Mesenchymal stem cell (in vitro differentiated cells and primary cell): ENCODE results near the gene HLCS.

Experiments
- DNase-seq: peaks from one replicate; pipeline ENCODE4 v3.0.0-alpha.2; 2013
- H2AFZ ChIP-seq: one replicate; pipeline ENCODE4 v1.6.1; 2013; ENCODE audit warnings: low read depth, mild to moderate bottlenecking, control low read depth, inconsistent platforms, low read length, moderate library complexity
- H2AK5ac ChIP-seq: 2 replicates; pipeline ENCODE4 v1.6.1; 2013; ENCODE audit warnings: low read length, moderate library complexity, mild to moderate bottlenecking, inconsistent platforms; ENCODE audit not compliant: severe bottlenecking
- H2BK120ac ChIP-seq: one replicate; pipeline ENCODE4 v1.6.1; 2013; ENCODE audit warnings: low read depth, mild to moderate bottlenecking, inconsistent platforms, low read length, moderate library complexity
- H2BK12ac ChIP-seq, 2 experiments: one replicate each; pipeline ENCODE4 v1.6.1; 2013; ENCODE audit warnings: inconsistent platforms in 2 of 2, low read length in 2 of 2, mild to moderate bottlenecking in 2 of 2, moderate library complexity in 2 of 2, control low read depth in 1 of 2
- H2BK15ac ChIP-seq: one replicate; pipeline ENCODE4 v1.6.1; 2013; ENCODE audit warnings: mild to moderate bottlenecking, low read depth, inconsistent platforms; ENCODE audit not compliant: poor library complexity, severe bottlenecking
- H2BK5ac ChIP-seq: 2 replicates; pipeline ENCODE4 v1.6.1; 2013; ENCODE audit warnings: low read depth, mild to moderate bottlenecking, low read length, control low read depth, inconsistent platforms; ENCODE audit not compliant: poor library complexity, severe bottlenecking
- H3K14ac ChIP-seq, 2 experiments: one replicate each; pipeline ENCODE4 v1.6.1; 2013; ENCODE audit warnings: inconsistent platforms in 2 of 2, low read length in 2 of 2, control low read depth in 1 of 2, mild to moderate bottlenecking in 1 of 2, moderate library complexity in 1 of 2
- H3K18ac ChIP-seq, 2 experiments: one replicate each; pipeline ENCODE4 v1.6.1; 2013; ENCODE audit warnings: inconsistent platforms in 2 of 2, low read length in 2 of 2, control low read depth in 1 of 2, low read depth in 1 of 2, mild to moderate bottlenecking in 1 of 2
- H3K23ac ChIP-seq, 2 experiments: one replicate each; pipeline ENCODE4 v1.6.1; 2013; ENCODE audit warnings: inconsistent platforms in 2 of 2, low read length in 2 of 2, mild to moderate bottlenecking in 2 of 2, moderate library complexity in 2 of 2, control low read depth in 1 of 2
- H3K27ac ChIP-seq: 2 replicates; pipeline ENCODE4 v1.5.1; 2013; ENCODE audit warnings: mild to moderate bottlenecking, moderate library complexity, low read length, control low read depth, inconsistent platforms; ENCODE audit not compliant: poor library complexity, severe bottlenecking
- H3K27me3 ChIP-seq, 2 experiments: 2 replicates each; pipeline versions ENCODE4 v1.6.1 to v1.7.0; 2013; ENCODE audit warnings: low read length in 2 of 2, mild to moderate bottlenecking in 2 of 2, moderate library complexity in 2 of 2, control low read depth in 1 of 2, inconsistent platforms in 1 of 2; ENCODE audit not compliant: control insufficient read depth in 1 of 2, insufficient read depth in 1 of 2
- H3K36me3 ChIP-seq, 2 experiments: 2 replicates each; pipeline versions ENCODE4 v1.6.1 to v1.7.0; 2013; ENCODE audit warnings: low read length in 2 of 2, control low read depth in 1 of 2, inconsistent platforms in 1 of 2, low read depth in 1 of 2, mild to moderate bottlenecking in 1 of 2; ENCODE audit not compliant: insufficient read depth in 2 of 2, control insufficient read depth in 1 of 2
- H3K4ac ChIP-seq, 2 experiments: one replicate each; pipeline ENCODE4 v1.6.1; 2013; ENCODE audit warnings: inconsistent platforms in 2 of 2, low read length in 2 of 2, mild to moderate bottlenecking in 2 of 2, moderate library complexity in 2 of 2, control low read depth in 1 of 2, low read depth in 1 of 2
- H3K4me1 ChIP-seq: 2 replicates; pipeline ENCODE4 v1.6.1; 2013; ENCODE audit warnings: low read depth, low read length, control low read depth; ENCODE audit not compliant: control insufficient read depth, insufficient read depth
- H3K4me2 ChIP-seq: 2 replicates; pipeline ENCODE4 v1.6.1; 2013; ENCODE audit warnings: low read length, mild to moderate bottlenecking, inconsistent platforms; ENCODE audit not compliant: poor library complexity, severe bottlenecking
- H3K4me3 ChIP-seq, 2 experiments: 2 replicates each; pipeline versions ENCODE4 v1.5.1 to v1.7.0; 2013; ENCODE audit warnings: low read length in 2 of 2, mild to moderate bottlenecking in 2 of 2, control low read depth in 1 of 2, low read depth in 1 of 2; ENCODE audit not compliant: insufficient read depth in 1 of 2
- H3K79me1 ChIP-seq: replicated peaks from 2 replicates; pipeline ENCODE4 v1.6.1; 2013; ENCODE audit warnings: mild to moderate bottlenecking, control low read depth, low read length, inconsistent platforms; ENCODE audit not compliant: poor library complexity, severe bottlenecking
- H3K9ac ChIP-seq: 2 replicates; pipeline ENCODE4 v1.7.0; 2013; ENCODE audit warnings: mild to moderate bottlenecking, low read length, moderate library complexity
- H3K9me3 ChIP-seq: 2 replicates; pipeline ENCODE4 v1.7.0; 2013; ENCODE audit warnings: mild to moderate bottlenecking, low read length; ENCODE audit not compliant: control insufficient read depth
- H4K8ac ChIP-seq: one replicate; pipeline ENCODE4 v1.6.1; 2013; ENCODE audit warnings: inconsistent platforms, mild to moderate bottlenecking, low read length, moderate library complexity
- H4K91ac ChIP-seq: one replicate; pipeline ENCODE4 v1.6.1; 2013; ENCODE audit warnings: mild to moderate bottlenecking, low read length, inconsistent platforms
- WGBS: methylation state at CpG from one replicate; pipeline ENCODE4 v1.1.7; 2013; ENCODE audit warnings: mixed read lengths; 5-methylcytosine and 5-hydroxymethylcytosine counted together

The HLCS gene

DNA sequence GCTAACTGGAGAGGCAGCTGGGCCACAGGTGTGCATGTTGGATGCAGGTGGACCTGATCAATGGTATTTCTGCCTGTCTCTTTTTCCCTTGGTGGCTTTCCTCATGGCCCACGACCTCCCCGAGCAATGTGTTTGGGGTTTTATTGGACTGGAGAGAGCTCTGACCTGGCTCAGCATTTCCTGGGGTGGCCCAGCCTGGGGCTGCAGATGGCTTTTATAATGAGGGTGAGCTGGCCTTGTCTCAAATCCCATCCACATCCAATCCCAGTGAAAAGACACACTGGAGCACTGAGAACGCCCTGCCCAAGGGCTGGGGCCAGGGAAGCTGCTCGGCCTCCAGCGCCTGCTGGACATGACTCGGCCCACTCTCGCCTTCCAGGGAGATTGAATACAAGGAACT lies 223.5 kb downstream of the HLCS start:
- Histone ChIP-seq H3K23ac (no peak overlapping the region), H2BK5ac (no peak overlapping the region), H3K14ac (no peak overlapping the region), H3K27me3 (peaks cover 0 to 20% of the 10 kb centered on the region in 2 experiments), H3K4me2 (no peak overlapping the region), H3K4me3 (no peak overlapping the region), H3K18ac (no peak overlapping the region), H3K9me3 (no peaks in the 10 kb centered on the region), H3K36me3 (peaks cover 0 to 8% of the 10 kb centered on the region in 2 experiments), H3K27ac (no peak overlapping the region), H3K4me1 (peaks cover 8% of the 10 kb centered on the region), H4K91ac (no peak overlapping the region), H2BK120ac (no peak overlapping the region), H3K9ac (no peak overlapping the region), H3K4ac (no peak overlapping the region), H2AFZ (no peak overlapping the region), H2AK5ac (no peak overlapping the region), H4K8ac (no peak overlapping the region), H2BK12ac (no peak overlapping the region), H2BK15ac (no peak overlapping the region), H3K79me1 (no peaks in the 10 kb centered on the region)
- 94% methylated on average over 5 of the region's 7 CpGs for WGBS
- no peak for DNase-seq

DNA sequence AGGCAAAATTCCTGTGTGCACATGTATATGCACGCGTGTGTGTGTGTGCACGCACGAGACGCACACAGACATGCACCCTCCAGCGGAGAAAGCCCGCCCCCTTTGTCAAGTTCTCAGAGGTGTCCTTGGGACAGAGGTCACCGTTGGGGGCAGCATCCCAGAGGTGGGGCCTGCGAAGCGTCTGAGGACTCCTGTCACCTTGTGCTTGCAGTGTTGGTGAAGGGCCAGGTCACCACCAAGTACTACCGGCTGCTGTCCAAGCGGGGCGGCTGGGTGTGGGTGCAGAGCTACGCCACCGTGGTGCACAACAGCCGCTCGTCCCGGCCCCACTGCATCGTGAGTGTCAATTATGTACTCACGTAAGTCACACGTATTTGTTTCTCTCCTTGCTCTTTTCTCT lies 225.0 kb downstream of the HLCS start:
- DNase-seq: no peak
- no peak overlapping the region for H3K18ac ChIP-seq

DNA sequence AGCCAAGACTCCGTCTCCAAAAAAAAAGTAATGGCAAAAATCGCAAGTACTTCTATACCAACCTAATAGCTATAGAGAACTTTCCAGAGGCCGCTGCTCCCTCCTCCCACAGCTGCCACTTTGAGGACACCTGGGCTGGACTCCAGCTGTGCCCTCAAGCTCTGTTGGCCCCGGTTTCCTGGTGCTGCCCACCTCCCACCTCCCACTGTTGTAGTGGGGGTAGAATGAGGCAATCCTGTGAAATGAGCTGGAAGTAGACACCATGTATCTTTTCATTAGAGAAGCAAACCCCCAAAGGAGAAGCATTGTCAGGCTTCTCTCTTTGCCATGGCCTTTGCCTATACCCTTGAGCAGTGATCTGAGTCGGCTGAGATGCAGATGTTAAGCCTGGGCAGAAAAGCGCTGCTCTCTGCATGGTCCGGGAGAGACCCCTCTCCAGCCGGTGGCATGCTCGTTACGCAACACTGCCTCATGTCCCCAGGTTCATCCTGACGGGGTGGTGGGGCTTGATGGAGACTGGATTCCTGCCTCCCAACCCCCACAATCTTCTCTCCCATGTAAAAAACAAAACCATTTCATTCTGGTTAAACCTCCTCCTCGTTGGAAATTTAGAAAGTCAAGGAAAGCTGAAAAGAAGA lies 227.9 kb downstream of the HLCS start:
- H3K27ac ChIP-seq: no peak overlapping the region
- no peak overlapping the region for H2AFZ ChIP-seq
- no peak overlapping the region for H2BK12ac ChIP-seq
- no peaks in the 10 kb centered on the region for H3K9me3 ChIP-seq
- no peak overlapping the region for H3K23ac ChIP-seq
- no peak overlapping the region for H3K4ac ChIP-seq
- no peak overlapping the region for H3K4me3 ChIP-seq
- DNase-seq: no peak
- H3K27me3 ChIP-seq: peaks cover 3 to 7% of the 10 kb centered on the region in 2 experiments
- no peak overlapping the region for H3K4me2 ChIP-seq
- 93% methylated on average over 10 of the region's 12 CpGs for WGBS
- no peaks in the 10 kb centered on the region for H3K79me1 ChIP-seq
- H4K91ac ChIP-seq: no peak overlapping the region
- no peak overlapping the region for H2BK5ac ChIP-seq
- H3K14ac ChIP-seq: no peak overlapping the region
- peaks cover 0 to 3% of the 10 kb centered on the region in 2 experiments for H3K36me3 ChIP-seq
- H4K8ac ChIP-seq: no peak overlapping the region
- H3K4me1 ChIP-seq: peaks cover 4% of the 10 kb centered on the region
- H2BK120ac ChIP-seq: no peak overlapping the region
- H3K18ac ChIP-seq: no peak overlapping the region
- no peak overlapping the region for H2BK15ac ChIP-seq
- H3K9ac ChIP-seq: no peak overlapping the region
- no peak overlapping the region for H2AK5ac ChIP-seq

More for the DNA sequence above, 225.0 kb downstream of the HLCS start:
- Histone ChIP-seq H3K9me3 (no peaks in the 10 kb centered on the region), H2BK120ac (no peak overlapping the region), H3K27ac (no peak overlapping the region), H3K14ac (no peak overlapping the region), H3K4me3 (no peak overlapping the region), H3K27me3 (peaks cover 0 to 12% of the 10 kb centered on the region in 2 experiments), H3K9ac (no peak overlapping the region), H3K4ac (no peak overlapping the region), H4K91ac (no peak overlapping the region), H2AK5ac (no peak overlapping the region), H3K23ac (no peak overlapping the region), H3K79me1 (no peaks in the 10 kb centered on the region), H2AFZ (no peak overlapping the region), H4K8ac (no peak overlapping the region), H3K36me3 (peaks cover 0 to 8% of the 10 kb centered on the region in 2 experiments), H2BK12ac (no peak overlapping the region), H2BK15ac (no peak overlapping the region), H3K4me2 (no peak overlapping the region), H2BK5ac (no peak overlapping the region), H3K4me1 (peaks cover 2% of the 10 kb centered on the region)
- WGBS: 89% methylated on average over 21 of the region's 21 CpGs

DNA sequence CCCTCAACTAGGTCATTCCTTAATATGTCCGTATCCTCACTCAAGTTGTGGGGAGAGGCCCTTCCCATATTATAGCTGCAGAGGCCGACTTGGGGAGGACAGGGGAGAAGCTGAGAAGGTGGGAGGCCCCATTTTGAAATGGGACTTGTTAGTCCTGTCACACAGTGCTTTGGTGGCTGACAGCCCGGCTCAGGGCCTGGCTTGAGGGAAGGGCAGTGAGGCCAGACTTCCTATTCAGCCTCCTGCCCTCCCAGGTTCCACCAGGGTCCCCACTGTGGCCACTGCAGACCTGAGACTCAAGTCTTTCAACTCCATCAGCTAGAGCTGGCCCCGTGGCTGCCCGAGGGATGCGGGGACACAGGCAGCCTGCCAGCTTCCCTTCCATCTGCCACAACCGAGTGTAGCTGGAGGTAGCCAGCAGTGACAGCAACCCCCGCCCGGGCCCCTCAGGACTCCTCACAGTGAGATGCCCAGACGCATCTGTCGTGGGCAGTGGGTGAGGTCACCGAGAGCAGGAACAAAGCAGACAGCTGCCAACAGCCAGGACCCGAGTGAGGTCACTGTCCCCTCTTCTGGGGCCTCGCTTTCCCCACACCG lies 230.6 kb downstream of the HLCS start:
- no peak overlapping the region for H3K4me2 ChIP-seq
- no peak overlapping the region for H2BK5ac ChIP-seq
- no peak overlapping the region for H4K91ac ChIP-seq
- H3K79me1 ChIP-seq: no peaks in the 10 kb centered on the region
- no peak overlapping the region for H2BK120ac ChIP-seq
- 86% methylated on average over 15 of the region's 15 CpGs for WGBS
- H3K4ac ChIP-seq: no peak overlapping the region
- H3K27me3 ChIP-seq: peaks cover 16 to 20% of the 10 kb centered on the region in 2 experiments
- H2BK15ac ChIP-seq: no peak overlapping the region
- H4K8ac ChIP-seq: no peak overlapping the region
- no peak overlapping the region for H2BK12ac ChIP-seq
- no peak overlapping the region for H3K14ac ChIP-seq
- no peak overlapping the region for H3K18ac ChIP-seq
- no peak overlapping the region for H3K27ac ChIP-seq
- no peak for DNase-seq
- H3K4me3 ChIP-seq: no peak overlapping the region
- no peak overlapping the region for H3K9ac ChIP-seq
- H3K4me1 ChIP-seq: peaks cover 5% of the 10 kb centered on the region
- no peak overlapping the region for H2AK5ac ChIP-seq
- no peak overlapping the region for H2AFZ ChIP-seq
- H3K36me3 ChIP-seq: peaks cover 0 to 6% of the 10 kb centered on the region in 2 experiments
- H3K23ac ChIP-seq: no peak overlapping the region
- no peaks in the 10 kb centered on the region for H3K9me3 ChIP-seq
